ENCODE data around the gene HTRA2. TPM values are rescaled to one million over a fixed set of nuclear protein-coding genes. Genes with fewer than 3 reads are reported as not detected.

HTRA2 gene
- total RNA-seq, 4 donors from 2014 or later, result 8.6 to 29.6 (median 21.0) TPM

DNA sequence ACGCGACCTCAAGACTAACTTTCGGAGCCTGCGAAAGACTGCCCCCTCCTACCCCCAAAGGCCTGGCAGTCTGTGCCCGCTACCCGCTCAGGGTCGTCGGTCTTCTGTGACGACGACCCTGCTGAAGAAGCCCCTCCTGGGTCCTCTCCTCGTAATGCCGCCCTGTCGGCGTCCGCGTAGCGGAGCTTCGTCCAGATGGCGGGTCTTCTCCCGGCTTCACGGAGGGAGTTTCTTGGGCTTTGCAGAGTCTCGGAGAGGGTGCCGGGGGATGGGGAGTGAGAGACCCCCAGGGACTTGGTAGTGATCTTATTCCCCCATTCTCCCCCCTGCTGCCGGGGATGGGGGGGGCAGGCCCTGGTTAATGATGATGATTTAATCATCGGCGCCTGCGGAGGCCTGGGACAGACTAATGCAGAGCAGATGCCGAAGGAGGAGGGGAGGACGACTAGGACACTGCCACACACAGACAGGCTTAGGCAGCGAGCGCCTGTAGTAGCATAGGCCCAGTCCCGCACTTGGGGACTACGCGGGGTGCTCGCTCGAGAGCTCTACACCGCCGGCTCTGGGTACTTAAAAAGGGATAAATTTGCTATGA lies 21.7 kb upstream of the HTRA2 start:
- Histone ChIP-seq H3K36me3 (no peaks in the 10 kb centered on the region), H3K27me3 (peaks cover 48% of the 10 kb centered on the region), H3K4me3 (peak overlapping the region; percentile 44 to 81 (median 67)), H3K9me3 (no peaks in the 10 kb centered on the region), H3K4me1 (peaks cover 12 to 44% (median 36%) of the 10 kb centered on the region in 4 donors), H3K27ac (peak overlapping the region; percentile 90 to 98 (median 92))
- 11 to 58% methylated on average over 6 to 38 of the region's 38 CpGs for WGBS, 2 donors (ENCODE audit: low coverage in 1 of 2)
- peak; percentile 55 for DNase-seq
- in situ Hi-C loops (cut with MboI; ENCODE audit: low pct_ligation_motif_present in 1 of 4, low pct_unique_long_range_greater_than_20kb in 1 of 4, low sequenced_read_pairs in 3 of 4), result no loop called here
- TF ChIP-seq EP300 (IDR thresholded peaks at IDR 0.05; ENCODE audit: low read depth), result no peak
- TF ChIP-seq CTCF (IDR thresholded peaks at IDR 0.05), result no peak
- no peak for TF ChIP-seq POLR2A (IDR thresholded peaks at IDR 0.05)
- TF ChIP-seq POLR2AphosphoS5 (IDR thresholded peaks at IDR 0.05), result no peak
- intact Hi-C loops (cut with DNase I; ENCODE audit: low total_unique reads), result loop anchor here (2.0 kb wide), 1 partner anchor 23 kb away; no protein-coding TSS in a partner anchor

DNA sequence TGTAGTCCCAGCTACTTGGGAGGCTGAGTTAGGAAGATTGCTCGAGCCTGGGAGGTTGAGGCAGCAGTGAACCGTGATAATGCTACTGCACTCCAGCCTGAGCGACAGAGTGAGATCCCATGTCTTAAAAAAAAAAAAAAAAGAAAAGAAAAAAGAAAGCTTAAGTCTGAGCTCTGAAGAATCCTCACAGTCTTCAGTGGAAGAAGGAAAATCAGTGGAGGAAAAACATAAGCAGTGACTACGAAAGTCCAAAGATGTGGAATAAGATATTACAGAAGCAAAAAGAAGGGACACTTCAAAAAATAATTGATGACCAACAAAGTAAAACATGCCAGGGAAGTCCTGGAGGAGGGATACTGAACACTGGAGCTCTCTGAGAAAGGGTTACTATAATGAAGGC lies 19.5 kb upstream of the HTRA2 start:
- Histone ChIP-seq H3K27me3 (peaks cover 70% of the 10 kb centered on the region), H3K4me1 (peaks cover 16 to 40% (median 35%) of the 10 kb centered on the region in 4 donors), H3K9me3 (no peaks in the 10 kb centered on the region), H3K27ac (no peak overlapping the region), H3K36me3 (no peaks in the 10 kb centered on the region), H3K4me3 (no peak overlapping the region)
- in situ Hi-C loops (cut with MboI; ENCODE audit: low pct_ligation_motif_present in 1 of 4, low pct_unique_long_range_greater_than_20kb in 1 of 4, low sequenced_read_pairs in 3 of 4), result no loop called here
- TF ChIP-seq POLR2AphosphoS5 (IDR thresholded peaks at IDR 0.05), result no peak
- no peak for TF ChIP-seq EP300 (IDR thresholded peaks at IDR 0.05; ENCODE audit: low read depth)
- TF ChIP-seq CTCF (IDR thresholded peaks at IDR 0.05), result no peak
- TF ChIP-seq POLR2A (IDR thresholded peaks at IDR 0.05), result no peak
- WGBS, 2 donors (ENCODE audit: low coverage in 1 of 2), result 87 to 95% methylated on average over 4 of the region's 4 CpGs
- intact Hi-C loops (cut with DNase I; ENCODE audit: low total_unique reads), result no loop called here
- no peak for DNase-seq

DNA sequence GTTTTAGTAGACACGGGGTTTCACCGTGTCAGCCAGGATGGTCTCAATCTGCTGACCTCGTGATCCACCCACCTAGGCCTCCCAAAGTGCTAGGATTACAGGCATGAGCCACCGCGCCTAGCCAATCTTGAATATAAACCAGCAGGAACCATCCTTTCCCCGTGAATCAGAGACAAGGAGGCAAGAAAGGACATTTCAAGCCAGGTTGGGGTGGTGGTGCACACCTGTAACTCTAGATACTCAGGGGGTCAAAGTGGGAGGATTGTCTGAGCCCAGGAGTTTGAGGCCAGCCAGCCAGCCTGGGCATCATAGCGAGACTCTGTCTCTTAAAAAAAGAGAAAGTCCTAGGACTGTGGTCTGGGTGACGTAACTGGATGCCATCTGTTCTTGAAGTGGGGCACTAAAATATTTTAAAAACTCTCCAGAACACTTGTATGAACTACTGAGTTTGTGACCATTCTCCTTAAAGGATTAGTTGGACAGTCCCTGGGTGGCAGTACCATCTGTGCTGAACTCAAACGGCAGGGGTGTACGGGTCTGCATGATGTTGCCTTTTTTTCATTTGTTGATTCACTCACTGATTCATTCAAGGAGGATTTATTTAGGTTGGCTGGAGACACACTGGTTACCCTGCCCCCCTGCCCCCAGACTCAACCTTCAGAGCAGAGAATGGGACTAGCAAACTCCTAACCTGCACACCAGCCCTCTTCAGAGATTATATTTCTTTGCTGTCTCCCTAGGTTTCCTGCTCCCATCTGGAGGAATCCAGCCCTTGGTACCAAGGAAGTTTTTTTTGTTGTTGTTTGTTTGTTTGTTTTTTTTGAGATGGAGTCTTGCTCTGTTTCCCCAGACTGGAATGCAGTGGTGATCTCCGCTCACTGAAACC lies 18.4 kb upstream of the HTRA2 start:
- no peaks in the 10 kb centered on the region for H3K9me3 ChIP-seq
- DNase-seq, result no peak
- TF ChIP-seq EP300 (IDR thresholded peaks at IDR 0.05; ENCODE audit: low read depth), result no peak
- TF ChIP-seq POLR2AphosphoS5 (IDR thresholded peaks at IDR 0.05), result no peak
- no peak for TF ChIP-seq CTCF (IDR thresholded peaks at IDR 0.05)
- TF ChIP-seq POLR2A (IDR thresholded peaks at IDR 0.05), result no peak
- in situ Hi-C loops (cut with MboI; ENCODE audit: low pct_ligation_motif_present in 1 of 4, low pct_unique_long_range_greater_than_20kb in 1 of 4, low sequenced_read_pairs in 3 of 4), result no loop called here
- H3K4me1 ChIP-seq, result peaks cover 12 to 41% (median 35%) of the 10 kb centered on the region in 4 donors
- H3K27me3 ChIP-seq, result peaks cover 81% of the 10 kb centered on the region
- no peaks in the 10 kb centered on the region for H3K36me3 ChIP-seq
- 39 to 54% methylated on average over 3 to 11 of the region's 11 CpGs for WGBS, 2 donors (ENCODE audit: low coverage in 1 of 2)
- intact Hi-C loops (cut with DNase I; ENCODE audit: low total_unique reads), result no loop called here
- no peak overlapping the region for H3K4me3 ChIP-seq
- H3K27ac ChIP-seq, result no peak overlapping the region

Measured in transverse colon (tissue), 4 donors.